ENCODE data around the gene KLHL4.

- no peak for TF ChIP-seq HMGXB4 (CRISPR knock-in tag; IDR thresholded peaks at IDR 0.05; ENCODE audit: borderline replicate concordance)
- no peak for TF ChIP-seq CTCF (IDR thresholded peaks at IDR 0.05)
Measured at GRCh38 chrX:87525771-87526229, 8.2 kb downstream of the KLHL4 start.

Measured in A549 (cell line).